K562 (cell line): ENCODE data around the gene ADORA3. TPM values are rescaled to one million over a fixed set of nuclear protein-coding genes. Genes with fewer than 3 reads are reported as not detected.

Experiments used
- ATAC-seq: fragments of 200-7000 bp; cut with Tn5 transposase; 3 replicates; pipeline ENCODE4 v1.9.1; 2020; ENCODE audit warnings: moderate library complexity
- BruUV-seq: library from RNA; stranded (reverse); fragments of 400-500 nt; replicated peaks from 2 replicates; lab custom pipeline; 2021; lab: Mats Ljungman, UMichigan
- CTCF ChIA-PET: fragments of 300-600 bp; formaldehyde crosslinking; extraction: SDS; loops from one replicate; lab custom pipeline; 2021; ENCODE audit warnings: low intra/inter-chr PET ratio; lab: Yijun Ruan, JAX
- POLR2A ChIA-PET: fragments of 300-600, 350-650 bp; sonication (Branson Sonifier 250); formaldehyde crosslinking; extraction: SDS; loops from one replicate; lab custom pipeline; 2021; ENCODE audit warnings: antibody characterized with exemption, inconsistent platforms; lab: Yijun Ruan, JAX
- DNase-seq, 4 experiments: peaks; one replicate each; pipeline versions ENCODE4 v3.0.0 to v3.0.0-alpha.2; 2011 to 2018; ENCODE audit warnings: low spot score in 3 of 4, mixed read lengths in 3 of 4; ENCODE audit errors: extremely low read depth in 1 of 4
- FAIRE-seq: peaks from 2 replicates; lab custom pipeline; 2011; peaks lifted over from hg19 to GRCh38; lab: Jason Lieb, UNC
- H2AFZ ChIP-seq: 2 replicates; pipeline ENCODE4 v1.6.0; 2011; ENCODE audit warnings: low read depth, low read length, control low read depth, inconsistent platforms
- H3K27ac ChIP-seq: fragments of 200-600 bp; 3 replicates; pipeline ENCODE4 v1.8.0; 2011; ENCODE audit warnings: low read depth, mild to moderate bottlenecking, control low read depth, inconsistent platforms, low read length, moderate library complexity, mixed read lengths; ENCODE audit errors: extremely low read depth
- H3K27me3 ChIP-seq, 2 experiments: fragments of 300-600 bp in 1 of 2; 2 replicates in 1 of 2; 3 replicates in 1 of 2; pipeline versions ENCODE4 v1.6.0 to v1.8.0; 2011; ENCODE audit warnings: inconsistent platforms in 2 of 2, low read length in 2 of 2, mild to moderate bottlenecking in 1 of 2, mixed read lengths in 1 of 2, moderate library complexity in 1 of 2; ENCODE audit not compliant: control insufficient read depth in 2 of 2, insufficient read depth in 2 of 2
- H3K36me3 ChIP-seq: fragments of 300-600 bp; 3 replicates; pipeline ENCODE4 v1.8.0; 2011; ENCODE audit warnings: mild to moderate bottlenecking, low read length, inconsistent platforms; ENCODE audit not compliant: control insufficient read depth, insufficient read depth
- H3K4me1 ChIP-seq, 2 experiments: fragments of 200-600 bp in 1 of 2; replicated peaks in 1 of 2; 2 replicates in 1 of 2; 3 replicates in 1 of 2; pipeline versions ENCODE4 v1.5.1 to v1.8.0; 2011; ENCODE audit warnings: inconsistent platforms in 2 of 2, low read length in 2 of 2, mild to moderate bottlenecking in 1 of 2, mixed read lengths in 1 of 2, moderate library complexity in 1 of 2; ENCODE audit not compliant: control insufficient read depth in 2 of 2, insufficient read depth in 2 of 2
- H3K4me2 ChIP-seq: 2 replicates; pipeline ENCODE4 v1.6.1; 2011; ENCODE audit warnings: low read length, control low read depth, inconsistent platforms, mixed read lengths; ENCODE audit not compliant: insufficient read depth
- H3K4me3 ChIP-seq: fragments of 200-600 bp; sonication (generic), shearing (Covaris generic); 2 replicates; pipeline ENCODE4 v1.5.1; 2016; ENCODE audit warnings: control low read depth, inconsistent platforms
- H3K79me2 ChIP-seq: fragments of 200-600 bp; 3 replicates; pipeline ENCODE4 v1.8.0; 2011; ENCODE audit warnings: low read length, inconsistent platforms; ENCODE audit not compliant: control insufficient read depth, insufficient read depth
- H3K9ac ChIP-seq, 2 experiments: 2 replicates each; pipeline versions ENCODE4 v1.6.0 to v1.6.1; 2011; ENCODE audit warnings: low read depth in 2 of 2, low read length in 2 of 2, control low read depth in 1 of 2, inconsistent platforms in 1 of 2, mild to moderate bottlenecking in 1 of 2, mixed read lengths in 1 of 2; ENCODE audit not compliant: insufficient read depth in 1 of 2
- H3K9me1 ChIP-seq: one replicate; pipeline ENCODE4 v1.6.0; 2011; ENCODE audit warnings: inconsistent platforms, mild to moderate bottlenecking, low read length, moderate library complexity; ENCODE audit not compliant: control insufficient read depth, insufficient read depth
- H3K9me3 ChIP-seq: replicated peaks from 2 replicates; pipeline ENCODE4 v1.5.1; 2011; ENCODE audit warnings: low read depth, low read length, inconsistent platforms; ENCODE audit not compliant: control insufficient read depth, insufficient read depth
- H4K20me1 ChIP-seq: replicated peaks from 2 replicates; pipeline ENCODE4 v1.6.1; 2011; ENCODE audit warnings: low read length, inconsistent platforms, mixed read lengths; ENCODE audit not compliant: control insufficient read depth, insufficient read depth
- BACH1 ChIP-seq: fragments of 200-800 bp; sonication (Bioruptor generic); IDR thresholded peaks from 2 replicates; pipeline ENCODE4 v1.6.1; 2016; ENCODE audit warnings: missing genetic modification characterization, missing compliant biosample characterization
- CBX3 ChIP-seq, 2 experiments: IDR thresholded peaks; 1 replicate in 1 of 2; 2 replicates in 1 of 2; pipeline ENCODE4 v1.6.1; 2012; ENCODE audit warnings: inconsistent platforms in 2 of 2, low read length in 2 of 2, borderline replicate concordance in 1 of 2, control low read depth in 1 of 2
- GMEB1 ChIP-seq: fragments of 250-450 bp; sonication (Bioruptor Pico); IDR thresholded peaks from 2 replicates; pipeline ENCODE4 v1.4.0; 2020; ENCODE audit warnings: mild to moderate bottlenecking
- MEF2D ChIP-seq: conservative IDR thresholded peaks from 2 replicates; pipeline ENCODE4 v1.6.1; 2016; ENCODE audit warnings: low read depth, missing genetic modification characterization, missing compliant biosample characterization
- SAFB2 ChIP-seq: fragments of 200-400 bp; formaldehyde crosslinking; IDR thresholded peaks from 2 replicates; pipeline ENCODE4 v1.6.1; 2018; ENCODE audit warnings: borderline replicate concordance, low read length, low read depth, moderate library complexity; ENCODE audit not compliant: severe bottlenecking
- THAP12 ChIP-seq: fragments of 250-450 bp; sonication (Bioruptor Pico); IDR thresholded peaks from 2 replicates; pipeline ENCODE4 v1.9.0; 2021; ENCODE audit warnings: mild to moderate bottlenecking, inconsistent platforms
- TSC22D4 ChIP-seq: fragments of 450-650 bp; IDR thresholded peaks from 2 replicates; pipeline ENCODE4 v1.6.1; 2016; ENCODE audit warnings: missing genetic modification characterization, missing biosample characterization, control low read depth
- ZBTB40 ChIP-seq, 2 experiments: fragments of 450-650 bp in 1 of 2; sonication (generic) in 1 of 2; formaldehyde crosslinking in 1 of 2; IDR thresholded peaks; 2 replicates each; pipeline versions ENCODE4 v1.7.1 to v1.9.0; 2016 to 2022; ENCODE audit warnings: inconsistent platforms in 1 of 2, mild to moderate bottlenecking in 1 of 2, missing genetic modification reagents in 1 of 2
- WGBS: fragments of 100-300 bp; shearing (Covaris generic); methylation state at CpG from one replicate; pipeline ENCODE4 v1.1.6; 2016; ENCODE audit warnings: low coverage, mixed read lengths; ENCODE audit not compliant: insufficient coverage; ENCODE audit errors: missing lambda C conversion rate; 5-methylcytosine and 5-hydroxymethylcytosine counted together
- in situ Hi-C: fragments of 300-500 bp; cut with MboI; formaldehyde crosslinking; loops from 4 replicates; pipeline ENCODE4 v1.15.0; 2018; ENCODE audit warnings: inconsistent platforms, mixed read lengths
- intact Hi-C: fragments of 100-400 bp; cut with micrococcal nuclease; formaldehyde crosslinking; loops from 2 replicates; pipeline ENCODE4 v1.14.2; 2022
- polyA plus RNA-seq, 8 experiments: library from polyadenylated mRNA; depleted of rRNA in 4 of 8; stranded (reverse) in 5 of 8; unstranded in 3 of 8; fragments of >200 nt; fragmentation: Nextera tagmentation in 2 of 8; fragmentation: Illumina TruSeq in 1 of 8; extraction: Ambion mirVana in 2 of 8; extraction: Trizol in 1 of 8; gene quantifications; 2 replicates each; pipeline versions ENCODE4 v1.2.1 to v1.2.3, GENCODE V29; 2011 to 2014; ENCODE audit warnings: inconsistent platforms in 1 of 8, missing spikeins in 1 of 8
- total RNA-seq, 7 experiments: library from RNA; depleted of rRNA in 6 of 7; stranded (reverse); fragments of >200 nt in 6 of 7; fragmentation: Illumina TruSeq in 2 of 7; extraction: Trizol in 2 of 7; gene quantifications; 2 replicates each; pipeline versions ENCODE4 v1.2.1 to v1.2.3, GENCODE V29; 2011 to 2021; ENCODE audit warnings: low replicate concordance in 1 of 7

ADORA3 gene
- total and polyA plus RNA-seq, 9 of the 15 experiments (the other 6 are each of a cell fraction or from before 2014, with no cell fraction given) = 0.09 to 0.35 (median 0.16) TPM; not detected in 3

GRCh38 chr1:111465754-111466153 is 37.7 kb downstream of the ADORA3 start:
- FAIRE-seq = no peak
- Histone ChIP-seq H3K27ac (no peak overlapping the region), H4K20me1 (no peaks in the 10 kb centered on the region), H3K9me1 (no peaks in the 10 kb centered on the region), H3K9ac (no peak overlapping the region), H3K79me2 (no peaks in the 10 kb centered on the region), H3K27me3 (no peaks in the 10 kb centered on the region), H3K4me1 (peaks cover 7 to 34% of the 10 kb centered on the region in 2 experiments; a peak in 4 of 5 replicates), H3K4me2 (no peak overlapping the region), H3K9me3 (no peaks in the 10 kb centered on the region), H3K36me3 (peaks cover 49% of the 10 kb centered on the region), H3K4me3 (no peak overlapping the region), H2AFZ (no peak overlapping the region)
- no peak for ATAC-seq
- TF ChIP-seq CBX3 (IDR thresholded peaks at IDR 0.05; ENCODE audit: borderline replicate concordance in 1 of 2, low read length in 2 of 2) (no peak), SAFB2 (no peak), BACH1 (tag) (no peak), TSC22D4 (no peak), THAP12 (CRISPR knock-in tag) (no peak), ZBTB40 (IDR thresholded peaks at IDR 0.05) (peak; percentile 86), ZBTB40 (CRISPR knock-in tag; IDR thresholded peaks at IDR 0.05) (peak; percentile 50; the same call in 1 of the 2 replicates), GMEB1 (no peak), MEF2D (tag) (no peak)
- WGBS = 63% methylated on average over 2 of the region's 2 CpGs
- intact Hi-C loops (no loop called here), in situ Hi-C loops (no loop called here)
- POLR2A ChIA-PET = interaction anchor here (0.8 to 1.3 kb wide), 5 partner anchors 11 to 48 kb away, joined by 3 to 6 read pairs (median 4); no protein-coding TSS in a partner anchor
- CTCF ChIA-PET = no interaction called here
- no TSS peak for BruUV-seq
- DNase-seq = no peak
